RWPE2 (cell line): ENCODE results near the gene ADAMTS17.

Experiments
- ATAC-seq: fragments of 200-7000 bp; cut with Tn5 transposase; 3 replicates; pipeline ENCODE4 v1.9.1; 2021; ENCODE audit warnings: low read depth
- DNase-seq: peaks from one replicate; pipeline ENCODE4 v3.0.0-alpha.2; 2020; ENCODE audit warnings: low spot score
- H3K27ac ChIP-seq: fragments of 450-650 bp; 2 replicates; pipeline ENCODE4 v1.5.1; 2017; ENCODE audit warnings: mild to moderate bottlenecking; ENCODE audit not compliant: poor library complexity, severe bottlenecking
- H3K27me3 ChIP-seq: fragments of 250-450 bp; sonication (Bioruptor Pico); 2 replicates; pipeline ENCODE4 v1.5.1; 2021; ENCODE audit warnings: mild to moderate bottlenecking, moderate library complexity; ENCODE audit not compliant: insufficient read depth, poor library complexity, severe bottlenecking
- H3K36me3 ChIP-seq: fragments of 250-450 bp; sonication (Bioruptor Pico); 2 replicates; pipeline ENCODE4 v1.5.1; 2020; ENCODE audit warnings: low read depth, mild to moderate bottlenecking, moderate library complexity
- H3K4me1 ChIP-seq: fragments of 250-450 bp; sonication (Bioruptor Pico); 2 replicates; pipeline ENCODE4 v1.5.1; 2021; ENCODE audit warnings: mild to moderate bottlenecking, moderate library complexity; ENCODE audit not compliant: insufficient read depth, poor library complexity, severe bottlenecking
- H3K4me3 ChIP-seq: fragments of 250-450 bp; sonication (Bioruptor Pico); 2 replicates; pipeline ENCODE4 v1.5.1; 2021; ENCODE audit warnings: mild to moderate bottlenecking, moderate library complexity; ENCODE audit not compliant: severe bottlenecking
- H3K9me3 ChIP-seq: fragments of 250-450 bp; sonication (Bioruptor Pico); 2 replicates; pipeline ENCODE4 v1.5.1; 2021; ENCODE audit warnings: mild to moderate bottlenecking, moderate library complexity; ENCODE audit not compliant: severe bottlenecking
- TF ChIP-seq, protein P1 (sequence below): fragments of 450-650 bp; IDR thresholded peaks from one replicate; pipeline ENCODE4 v1.5.1; 2017; ENCODE audit warnings: mild to moderate bottlenecking, moderate library complexity; ENCODE audit not compliant: poor library complexity, severe bottlenecking

Gene ADAMTS17

DNA sequence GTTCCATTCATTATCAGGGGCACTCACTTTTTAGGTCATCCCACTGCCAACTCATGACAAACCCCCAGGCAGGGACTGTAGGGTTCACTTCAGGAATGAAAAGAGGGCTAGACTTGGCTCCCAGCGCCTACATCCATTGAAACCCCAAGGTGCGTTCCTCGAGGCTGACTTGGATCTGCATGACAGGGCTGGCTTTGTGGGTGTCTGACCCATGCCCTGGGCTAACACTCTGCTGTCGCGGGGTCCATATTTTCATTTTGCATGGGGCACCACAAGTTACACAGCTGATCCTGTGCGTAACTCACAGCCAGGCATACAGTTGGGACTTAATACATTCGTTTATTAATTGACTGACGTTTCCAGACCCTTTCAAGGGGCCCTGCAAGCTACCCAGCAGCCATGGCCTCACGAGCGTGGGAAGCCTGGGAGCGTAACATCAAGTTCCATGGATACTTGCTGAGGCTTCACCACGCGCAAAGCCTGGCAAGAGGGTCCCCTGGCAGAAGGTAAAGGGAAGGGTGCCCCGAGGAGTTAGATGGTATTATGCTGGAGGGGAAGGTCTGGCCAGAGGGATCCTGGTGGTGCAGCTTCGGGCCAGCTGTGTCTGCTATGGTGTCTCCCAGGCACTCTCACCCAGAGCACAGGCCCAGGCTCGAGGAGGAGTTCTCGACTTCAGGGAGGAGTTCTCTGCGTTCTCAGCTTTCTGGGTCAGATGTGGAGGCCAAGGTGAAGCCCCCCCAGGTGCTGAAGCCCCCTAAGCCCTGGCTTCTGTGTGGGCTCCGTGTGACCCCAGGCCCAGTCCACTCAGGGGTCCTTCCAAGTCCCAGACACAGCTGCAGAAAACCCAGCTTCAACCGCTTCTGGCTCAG lies 85.4 kb downstream of the ADAMTS17 start:
- TF ChIP-seq, protein P1, sequence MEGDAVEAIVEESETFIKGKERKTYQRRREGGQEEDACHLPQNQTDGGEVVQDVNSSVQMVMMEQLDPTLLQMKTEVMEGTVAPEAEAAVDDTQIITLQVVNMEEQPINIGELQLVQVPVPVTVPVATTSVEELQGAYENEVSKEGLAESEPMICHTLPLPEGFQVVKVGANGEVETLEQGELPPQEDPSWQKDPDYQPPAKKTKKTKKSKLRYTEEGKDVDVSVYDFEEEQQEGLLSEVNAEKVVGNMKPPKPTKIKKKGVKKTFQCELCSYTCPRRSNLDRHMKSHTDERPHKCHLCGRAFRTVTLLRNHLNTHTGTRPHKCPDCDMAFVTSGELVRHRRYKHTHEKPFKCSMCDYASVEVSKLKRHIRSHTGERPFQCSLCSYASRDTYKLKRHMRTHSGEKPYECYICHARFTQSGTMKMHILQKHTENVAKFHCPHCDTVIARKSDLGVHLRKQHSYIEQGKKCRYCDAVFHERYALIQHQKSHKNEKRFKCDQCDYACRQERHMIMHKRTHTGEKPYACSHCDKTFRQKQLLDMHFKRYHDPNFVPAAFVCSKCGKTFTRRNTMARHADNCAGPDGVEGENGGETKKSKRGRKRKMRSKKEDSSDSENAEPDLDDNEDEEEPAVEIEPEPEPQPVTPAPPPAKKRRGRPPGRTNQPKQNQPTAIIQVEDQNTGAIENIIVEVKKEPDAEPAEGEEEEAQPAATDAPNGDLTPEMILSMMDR = no peak
- no peak overlapping the region for H3K27ac ChIP-seq
- H3K4me3 ChIP-seq = no peak overlapping the region
- H3K36me3 ChIP-seq = no peaks in the 10 kb centered on the region
- no peaks in the 10 kb centered on the region for H3K4me1 ChIP-seq
- H3K27me3 ChIP-seq = no peaks in the 10 kb centered on the region
- no peaks in the 10 kb centered on the region for H3K9me3 ChIP-seq
- DNase-seq (no peak), ATAC-seq (no peak)

DNA sequence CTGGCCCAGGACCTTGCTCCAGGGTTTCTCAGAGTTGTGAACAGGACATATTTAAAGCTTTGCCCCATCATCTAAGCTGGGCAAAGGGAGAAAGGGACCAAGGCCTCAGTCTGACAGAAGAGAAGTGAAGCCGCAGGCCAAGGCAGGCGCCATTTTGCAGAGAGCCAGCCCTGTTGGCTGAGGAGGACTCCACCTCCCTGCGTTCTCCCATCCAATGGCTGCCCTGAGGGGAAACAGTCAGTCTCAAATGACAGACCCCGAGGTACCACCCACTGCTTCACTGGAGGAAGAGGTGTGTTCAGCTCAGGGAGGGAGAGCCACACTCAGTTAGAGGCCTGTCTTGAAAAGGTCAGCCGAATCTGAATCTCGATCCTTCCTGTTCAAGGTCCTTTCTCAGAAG lies 86.1 kb downstream of the ADAMTS17 start:
- DNase-seq (no peak), ATAC-seq (no peak)
- Histone ChIP-seq H3K27ac (no peak overlapping the region), H3K36me3 (no peaks in the 10 kb centered on the region), H3K4me1 (no peaks in the 10 kb centered on the region), H3K27me3 (no peaks in the 10 kb centered on the region), H3K9me3 (no peaks in the 10 kb centered on the region), H3K4me3 (no peak overlapping the region)
- TF ChIP-seq, protein P1 = no peak

DNA sequence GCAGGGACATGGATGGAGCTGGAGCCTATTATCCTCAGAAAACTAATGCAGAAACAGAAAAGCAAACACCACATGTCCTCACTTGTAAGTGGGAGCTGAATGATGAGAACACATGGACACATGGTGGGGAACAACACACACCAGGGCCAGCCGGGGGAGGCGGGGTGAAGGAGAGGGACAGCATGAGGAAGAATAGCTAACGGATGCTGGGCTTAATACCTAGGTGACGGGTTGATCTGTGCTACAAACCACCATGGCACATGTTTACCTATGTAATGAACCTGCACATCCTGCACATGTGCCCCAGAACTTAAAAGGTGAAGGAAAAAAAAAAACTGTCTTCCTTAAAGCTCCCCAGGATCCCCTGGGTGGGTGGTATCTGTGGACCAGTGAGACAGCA lies 87.1 kb downstream of the ADAMTS17 start:
- no peaks in the 10 kb centered on the region for H3K36me3 ChIP-seq
- H3K4me1 ChIP-seq = no peaks in the 10 kb centered on the region
- H3K9me3 ChIP-seq = no peaks in the 10 kb centered on the region
- DNase-seq (no peak), ATAC-seq (no peak)
- no peak overlapping the region for H3K4me3 ChIP-seq
- H3K27ac ChIP-seq = no peak overlapping the region
- TF ChIP-seq, protein P1 = no peak
- no peaks in the 10 kb centered on the region for H3K27me3 ChIP-seq

DNA sequence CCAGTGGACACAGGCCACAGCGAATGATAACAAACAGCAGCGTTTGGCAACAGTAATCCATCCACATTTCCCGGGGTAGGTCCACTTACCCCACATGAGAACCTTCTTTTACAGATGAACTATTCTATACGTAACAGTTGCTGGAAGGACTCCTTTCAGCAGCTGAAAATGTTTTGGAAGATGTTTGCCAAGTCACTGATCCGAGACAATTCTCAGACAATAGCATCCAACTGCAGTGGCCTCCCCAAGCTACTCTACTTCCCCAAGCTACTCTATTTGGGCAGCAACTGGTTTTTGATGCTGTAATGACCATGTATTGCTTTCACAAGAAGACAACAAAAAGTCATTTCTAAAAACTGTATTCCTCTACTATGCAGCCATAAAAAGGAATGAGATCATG lies 87.5 kb downstream of the ADAMTS17 start:
- no peaks in the 10 kb centered on the region for H3K36me3 ChIP-seq
- H3K9me3 ChIP-seq = no peaks in the 10 kb centered on the region
- ATAC-seq = no peak
- no peaks in the 10 kb centered on the region for H3K4me1 ChIP-seq
- no peak overlapping the region for H3K27ac ChIP-seq
- TF ChIP-seq, protein P1 = no peak
- no peaks in the 10 kb centered on the region for H3K27me3 ChIP-seq
- DNase-seq = no peak
- no peak overlapping the region for H3K4me3 ChIP-seq

DNA sequence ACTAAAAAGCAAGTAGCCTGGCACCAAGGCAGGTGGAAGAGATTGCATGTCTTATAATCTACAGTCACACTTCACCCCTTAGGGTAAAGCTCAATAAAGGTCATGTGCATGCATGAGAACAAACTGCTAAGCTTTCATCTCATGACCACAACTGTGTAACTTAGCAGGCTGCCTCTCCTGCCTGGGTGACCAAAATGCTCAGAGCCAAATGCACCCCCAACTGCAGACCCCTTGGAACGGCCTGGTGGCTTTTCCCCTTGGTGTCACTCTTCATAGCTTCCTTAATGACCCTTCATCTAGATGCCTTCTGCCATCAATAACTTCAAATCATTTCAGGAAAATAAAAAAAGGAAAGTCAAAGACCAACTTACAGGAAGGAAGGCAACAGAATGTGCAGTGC lies 88.1 kb downstream of the ADAMTS17 start:
- DNase-seq = no peak
- TF ChIP-seq, protein P1 = no peak
- Histone ChIP-seq H3K27me3 (no peaks in the 10 kb centered on the region), H3K4me1 (no peaks in the 10 kb centered on the region), H3K36me3 (no peaks in the 10 kb centered on the region), H3K4me3 (no peak overlapping the region), H3K27ac (no peak overlapping the region), H3K9me3 (no peaks in the 10 kb centered on the region)
- no peak for ATAC-seq
